ENCODE results near the gene BPIFB2. TPM values are rescaled to one million over a fixed set of nuclear protein-coding genes. Genes with fewer than 3 reads are reported as not detected.

Gene BPIFB2
- total RNA-seq, 1 donor from 2014 or later = not detected

GRCh38 chr20:33038243-33038642 is 30.7 kb downstream of the BPIFB2 start:
- Mint-ChIP-seq H3K9me3 (ENCODE audit: unreplicated experiment) (peaks cover 13% of the 10 kb centered on the region), H3K4me1 (ENCODE audit: low read depth, unreplicated experiment) (no peaks in the 10 kb centered on the region), H3K27ac (ENCODE audit: unreplicated experiment) (no peak overlapping the region), H3K4me3 (ENCODE audit: unreplicated experiment) (no peak overlapping the region), H3K36me3 (ENCODE audit: low read depth, unreplicated experiment) (no peaks in the 10 kb centered on the region), H3K27me3 (ENCODE audit: low read depth, unreplicated experiment) (peaks cover 63% of the 10 kb centered on the region)
- H4K20me1 ChIP-seq (ENCODE audit: insufficient read depth, low read length) = no peaks in the 10 kb centered on the region
- TF ChIP-seq EZH2 (IDR thresholded peaks at IDR 0.05; ENCODE audit: insufficient read depth, low read length) (no peak), CTCF (IDR thresholded peaks at IDR 0.05; ENCODE audit: insufficient read depth, low read depth, low read length) (no peak)
- H3K9me3 ChIP-seq (ENCODE audit: insufficient read depth, low read depth, low read length) = no peaks in the 10 kb centered on the region
- no peaks in the 10 kb centered on the region for H3K4me1 ChIP-seq (ENCODE audit: insufficient read depth, low read length)
- H3K27ac ChIP-seq (ENCODE audit: low read depth, low read length) = no peak overlapping the region
- no peak overlapping the region for H2AFZ ChIP-seq (ENCODE audit: low read depth, low read length)
- no peak for DNase-seq (ENCODE audit: low read depth)
- no peak overlapping the region for H3K9ac ChIP-seq (ENCODE audit: low read length)
- H3K27me3 ChIP-seq (ENCODE audit: insufficient read depth, low read length) = no peaks in the 10 kb centered on the region
- no peak overlapping the region for H3K4me2 ChIP-seq (ENCODE audit: low read length)
- H3K36me3 ChIP-seq (ENCODE audit: insufficient read depth, low read length) = no peaks in the 10 kb centered on the region
- no peaks in the 10 kb centered on the region for H3K79me2 ChIP-seq (ENCODE audit: insufficient read depth, low read length)
- FAIRE-seq = no peak
- H3K4me3 ChIP-seq (ENCODE audit: insufficient read depth, low read depth, low read length) = no peak overlapping the region

GRCh38 chr20:33042430-33042829 is 34.9 kb downstream of the BPIFB2 start:
- no peak overlapping the region for H3K4me3 Mint-ChIP-seq (ENCODE audit: unreplicated experiment)
- Histone ChIP-seq H2AFZ (ENCODE audit: low read depth, low read length) (no peak overlapping the region), H4K20me1 (ENCODE audit: insufficient read depth, low read length) (no peaks in the 10 kb centered on the region), H3K4me1 (ENCODE audit: insufficient read depth, low read length) (no peaks in the 10 kb centered on the region), H3K9ac (ENCODE audit: low read length) (no peak overlapping the region), H3K4me3 (ENCODE audit: insufficient read depth, low read depth, low read length) (no peak overlapping the region), H3K9me3 (ENCODE audit: insufficient read depth, low read depth, low read length) (no peaks in the 10 kb centered on the region), H3K36me3 (ENCODE audit: insufficient read depth, low read length) (no peaks in the 10 kb centered on the region), H3K27ac (ENCODE audit: low read depth, low read length) (no peak overlapping the region), H3K27me3 (ENCODE audit: insufficient read depth, low read length) (no peaks in the 10 kb centered on the region), H3K79me2 (ENCODE audit: insufficient read depth, low read length) (no peaks in the 10 kb centered on the region), H3K4me2 (ENCODE audit: low read length) (no peak overlapping the region)
- H3K4me1 Mint-ChIP-seq (ENCODE audit: low read depth, unreplicated experiment) = no peaks in the 10 kb centered on the region
- peaks cover 27% of the 10 kb centered on the region for H3K9me3 Mint-ChIP-seq (ENCODE audit: unreplicated experiment)
- no peaks in the 10 kb centered on the region for H3K36me3 Mint-ChIP-seq (ENCODE audit: low read depth, unreplicated experiment)
- H3K27me3 Mint-ChIP-seq (ENCODE audit: low read depth, unreplicated experiment) = peaks cover 42% of the 10 kb centered on the region
- DNase-seq (ENCODE audit: low read depth) (no peak), FAIRE-seq (no peak)
- H3K27ac Mint-ChIP-seq (ENCODE audit: unreplicated experiment) = no peak overlapping the region
- no peak for TF ChIP-seq EZH2 (IDR thresholded peaks at IDR 0.05; ENCODE audit: insufficient read depth, low read length)
- TF ChIP-seq CTCF (IDR thresholded peaks at IDR 0.05; ENCODE audit: insufficient read depth, low read depth, low read length) = no peak

- H3K4me3 ChIP-seq (ENCODE audit: insufficient read depth, low read depth, low read length) = no peak overlapping the region
- Mint-ChIP-seq H3K4me1 (ENCODE audit: low read depth, unreplicated experiment) (no peaks in the 10 kb centered on the region), H3K27me3 (ENCODE audit: low read depth, unreplicated experiment) (peaks cover 35% of the 10 kb centered on the region), H3K36me3 (ENCODE audit: low read depth, unreplicated experiment) (no peaks in the 10 kb centered on the region), H3K27ac (ENCODE audit: unreplicated experiment) (no peak overlapping the region), H3K4me3 (ENCODE audit: unreplicated experiment) (no peak overlapping the region), H3K9me3 (ENCODE audit: unreplicated experiment) (peaks cover 24% of the 10 kb centered on the region)
- no peaks in the 10 kb centered on the region for H3K36me3 ChIP-seq (ENCODE audit: insufficient read depth, low read length)
- H4K20me1 ChIP-seq (ENCODE audit: insufficient read depth, low read length) = no peaks in the 10 kb centered on the region
- no peak overlapping the region for H3K9ac ChIP-seq (ENCODE audit: low read length)
- TF ChIP-seq CTCF (IDR thresholded peaks at IDR 0.05; ENCODE audit: insufficient read depth, low read depth, low read length) = no peak
- no peak for TF ChIP-seq EZH2 (IDR thresholded peaks at IDR 0.05; ENCODE audit: insufficient read depth, low read length)
- H3K27ac ChIP-seq (ENCODE audit: low read depth, low read length) = no peak overlapping the region
- FAIRE-seq (no peak), DNase-seq (ENCODE audit: low read depth) (no peak)
- H2AFZ ChIP-seq (ENCODE audit: low read depth, low read length) = no peak overlapping the region
- no peak overlapping the region for H3K4me2 ChIP-seq (ENCODE audit: low read length)
- no peaks in the 10 kb centered on the region for H3K79me2 ChIP-seq (ENCODE audit: insufficient read depth, low read length)
- H3K27me3 ChIP-seq (ENCODE audit: insufficient read depth, low read length) = no peaks in the 10 kb centered on the region
- no peaks in the 10 kb centered on the region for H3K9me3 ChIP-seq (ENCODE audit: insufficient read depth, low read depth, low read length)
- no peaks in the 10 kb centered on the region for H3K4me1 ChIP-seq (ENCODE audit: insufficient read depth, low read length)
Observed at GRCh38 chr20:33042983-33043730, 35.7 kb downstream of the BPIFB2 start.

All from astrocyte (in vitro differentiated cells and primary cell).